WTC11 (cell line): Measurements from ENCODE around the gene CLEC3B. TPM values are rescaled to one million over a fixed set of nuclear protein-coding genes. Genes with fewer than 3 reads are reported as not detected.

Source experiments
- ATAC-seq: fragments of 200-7000 bp; cut with Tn5 transposase; 2 replicates; pipeline ENCODE4 v1.10.0; 2021; ENCODE audit warnings: mild to moderate bottlenecking, moderate library complexity
- CTCF ChIA-PET: fragments of 300-600 bp; sonication (Branson Sonifier 250); formaldehyde crosslinking; loops from one replicate; lab custom pipeline; 2021; ENCODE audit warnings: antibody characterized with exemption; lab: Charles Lee
- POLR2A ChIA-PET: fragments of 350-600 bp; sonication (Branson Sonifier 250); formaldehyde crosslinking; loops from one replicate; lab custom pipeline; 2021; ENCODE audit warnings: antibody characterized with exemption; lab: Charles Lee
- DNase-seq: peaks from one replicate; pipeline ENCODE4 v3.0.0; 2021; ENCODE audit warnings: low spot score
- H3K27ac Mint-ChIP-seq: 2 replicates; pipeline ENCODE4 v1.8.0; 2021; ENCODE audit warnings: mixed read lengths
- H3K27me3 Mint-ChIP-seq: 2 replicates; pipeline ENCODE4 v1.8.0; 2021; ENCODE audit warnings: low read depth, mild to moderate bottlenecking, moderate library complexity, mixed read lengths
- H3K36me3 Mint-ChIP-seq: 2 replicates; pipeline ENCODE4 v1.8.0; 2021; ENCODE audit warnings: mixed read lengths
- H3K4me1 Mint-ChIP-seq: 2 replicates; pipeline ENCODE4 v1.8.0; 2022; ENCODE audit warnings: mixed read lengths
- H3K4me3 Mint-ChIP-seq: 2 replicates; pipeline ENCODE4 v1.8.0; 2021; ENCODE audit warnings: mild to moderate bottlenecking, moderate library complexity, mixed read lengths
- H3K9me3 Mint-ChIP-seq: 2 replicates; pipeline ENCODE4 v1.8.0; 2021; ENCODE audit warnings: mixed read lengths
- AFF4 ChIP-seq: sonication (generic); formaldehyde crosslinking; IDR thresholded peaks from 2 replicates; pipeline ENCODE4 v1.8.1; 2023; ENCODE audit warnings: mild to moderate bottlenecking, missing genetic modification reagents, borderline replicate concordance
- CREB1 ChIP-seq: sonication (generic); formaldehyde crosslinking; IDR thresholded peaks from 2 replicates; pipeline ENCODE4 v1.8.0; 2023; ENCODE audit warnings: mild to moderate bottlenecking, missing genetic modification reagents
- ELF4 ChIP-seq: sonication (generic); formaldehyde crosslinking; IDR thresholded peaks from 2 replicates; pipeline ENCODE4 v1.8.1; 2022; ENCODE audit warnings: low read depth, mild to moderate bottlenecking, moderate library complexity, missing genetic modification reagents
- EMX1 ChIP-seq: fragments of 250-450 bp; sonication (Bioruptor Pico); IDR thresholded peaks from 2 replicates; pipeline ENCODE4 v1.8.0; 2021; ENCODE audit warnings: mild to moderate bottlenecking
- ETV6 ChIP-seq: sonication (generic); formaldehyde crosslinking; IDR thresholded peaks from 2 replicates; pipeline ENCODE4 v1.8.1; 2022; ENCODE audit warnings: mild to moderate bottlenecking, missing genetic modification reagents
- HMGA2 ChIP-seq: fragments of 250-450 bp; sonication (Bioruptor Pico); IDR thresholded peaks from 2 replicates; pipeline ENCODE4 v1.4.0; 2021; ENCODE audit warnings: mild to moderate bottlenecking, moderate library complexity
- JAZF1 ChIP-seq: fragments of 250-450 bp; sonication (Bioruptor Pico); IDR thresholded peaks from 2 replicates; pipeline ENCODE4 v1.9.0; 2021; ENCODE audit warnings: moderate library complexity, mild to moderate bottlenecking, inconsistent platforms
- KAT7 ChIP-seq: sonication (generic); formaldehyde crosslinking; IDR thresholded peaks from 2 replicates; pipeline ENCODE4 v1.8.1; 2023; ENCODE audit warnings: missing genetic modification reagents, mild to moderate bottlenecking, borderline replicate concordance
- MXD4 ChIP-seq: fragments of 250-450 bp; sonication (Bioruptor Pico); IDR thresholded peaks from 2 replicates; pipeline ENCODE4 v1.8.0; 2021; ENCODE audit warnings: mild to moderate bottlenecking, moderate library complexity, borderline replicate concordance
- NR2C2 ChIP-seq: sonication (generic); formaldehyde crosslinking; IDR thresholded peaks from 2 replicates; pipeline ENCODE4 v1.8.0; 2022; ENCODE audit warnings: mild to moderate bottlenecking, missing genetic modification reagents
- RELA ChIP-seq: sonication (generic); formaldehyde crosslinking; IDR thresholded peaks from 2 replicates; pipeline ENCODE4 v1.8.1; 2022; ENCODE audit warnings: missing genetic modification reagents, mild to moderate bottlenecking, borderline replicate concordance
- SMAD4 ChIP-seq: sonication (generic); formaldehyde crosslinking; IDR thresholded peaks from 2 replicates; pipeline ENCODE4 v1.8.0; 2022; ENCODE audit warnings: mild to moderate bottlenecking, missing genetic modification reagents
- TEAD4 ChIP-seq: sonication (generic); formaldehyde crosslinking; IDR thresholded peaks from 2 replicates; pipeline ENCODE4 v1.8.0; 2022; ENCODE audit warnings: mild to moderate bottlenecking, missing genetic modification reagents
- ZNF121 ChIP-seq: sonication (generic); formaldehyde crosslinking; IDR thresholded peaks from 2 replicates; pipeline ENCODE4 v1.8.0; 2023; ENCODE audit warnings: missing genetic modification reagents
- ZNF416 ChIP-seq: fragments of 250-450 bp; sonication (Bioruptor Pico); IDR thresholded peaks from 2 replicates; pipeline ENCODE4 v1.9.0; 2021; ENCODE audit warnings: mild to moderate bottlenecking, inconsistent platforms
- total RNA-seq: library from RNA; stranded (reverse); gene quantifications from 3 replicates; pipeline ENCODE4 v1.2.3, GENCODE V29; 2021
- TF ChIP-seq, protein P1 (sequence below): sonication (generic); formaldehyde crosslinking; IDR thresholded peaks from 2 replicates; pipeline ENCODE4 v1.8.1; 2022; ENCODE audit warnings: low read depth, missing genetic modification reagents, borderline replicate concordance
- TF ChIP-seq, protein P2 (sequence below): sonication (generic); formaldehyde crosslinking; IDR thresholded peaks from 2 replicates; pipeline ENCODE4 v1.8.1; 2023; ENCODE audit warnings: mild to moderate bottlenecking, missing genetic modification reagents
- TF ChIP-seq, protein P3 (sequence below): sonication (generic); formaldehyde crosslinking; IDR thresholded peaks from 2 replicates; pipeline ENCODE4 v1.8.1; 2022; ENCODE audit warnings: mild to moderate bottlenecking, moderate library complexity, missing genetic modification reagents
- TF ChIP-seq, protein P4 (sequence below): sonication (generic); formaldehyde crosslinking; IDR thresholded peaks from 2 replicates; pipeline ENCODE4 v1.8.0; 2022; ENCODE audit warnings: mild to moderate bottlenecking, missing genetic modification reagents

CLEC3B gene
- total RNA-seq, 1 experiment from 2014 or later, result 0.81 TPM

DNA sequence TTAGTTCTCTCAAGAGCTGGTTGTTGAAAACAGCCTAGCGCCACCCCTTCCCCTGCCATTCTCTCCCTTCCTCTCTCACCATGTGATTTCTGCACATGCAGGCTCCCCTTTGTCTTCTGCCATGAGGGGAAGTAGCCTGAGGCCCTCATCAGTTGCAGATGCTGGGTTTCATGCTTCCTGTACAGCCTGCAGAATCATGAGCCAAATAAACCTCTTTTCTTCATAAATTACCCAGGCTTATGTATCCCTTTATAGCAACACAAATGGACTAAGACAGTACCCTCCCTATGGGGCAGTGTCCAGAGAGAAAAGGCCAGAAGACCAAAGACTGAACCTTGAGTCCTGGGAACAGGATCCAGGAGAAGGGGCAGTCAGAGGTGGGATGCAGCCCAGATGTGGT, 54.7 kb downstream of the CLEC3B start:
- peaks cover 9% of the 10 kb centered on the region for H3K36me3 Mint-ChIP-seq
- DNase-seq, result no peak
- ChIA-PET CTCF (interaction anchor here (0.5 to 2.4 kb wide), 2 partner anchors 129 to 266 kb away, joined by 4 to 13 read pairs; no protein-coding TSS in a partner anchor), POLR2A (no interaction called here)
- no peak for ATAC-seq
- peaks cover 2% of the 10 kb centered on the region; the same call in 1 of the 2 replicates for H3K4me1 Mint-ChIP-seq
- no peaks in the 10 kb centered on the region for H3K27me3 Mint-ChIP-seq
- 0 out of 2 replicates have a peak, but pooled peaks cover 5% of the 10 kb centered on the region for H3K9me3 Mint-ChIP-seq
- no peak overlapping the region for H3K27ac Mint-ChIP-seq
- no peak overlapping the region for H3K4me3 Mint-ChIP-seq
- TF ChIP-seq, protein P1, sequence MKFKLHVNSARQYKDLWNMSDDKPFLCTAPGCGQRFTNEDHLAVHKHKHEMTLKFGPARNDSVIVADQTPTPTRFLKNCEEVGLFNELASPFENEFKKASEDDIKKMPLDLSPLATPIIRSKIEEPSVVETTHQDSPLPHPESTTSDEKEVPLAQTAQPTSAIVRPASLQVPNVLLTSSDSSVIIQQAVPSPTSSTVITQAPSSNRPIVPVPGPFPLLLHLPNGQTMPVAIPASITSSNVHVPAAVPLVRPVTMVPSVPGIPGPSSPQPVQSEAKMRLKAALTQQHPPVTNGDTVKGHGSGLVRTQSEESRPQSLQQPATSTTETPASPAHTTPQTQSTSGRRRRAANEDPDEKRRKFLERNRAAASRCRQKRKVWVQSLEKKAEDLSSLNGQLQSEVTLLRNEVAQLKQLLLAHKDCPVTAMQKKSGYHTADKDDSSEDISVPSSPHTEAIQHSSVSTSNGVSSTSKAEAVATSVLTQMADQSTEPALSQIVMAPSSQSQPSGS (CRISPR knock-in tag), result no peak
- no peak for TF ChIP-seq RELA (CRISPR knock-in tag)
- TF ChIP-seq JAZF1 (CRISPR knock-in tag), result no peak
- TF ChIP-seq MXD4, result no peak
- TF ChIP-seq ZNF416, result no peak
- TF ChIP-seq ZNF121, result no peak
- TF ChIP-seq CREB1 (CRISPR knock-in tag), result no peak
- TF ChIP-seq EMX1 (CRISPR knock-in tag), result no peak
- TF ChIP-seq TEAD4 (CRISPR knock-in tag), result no peak

DNA sequence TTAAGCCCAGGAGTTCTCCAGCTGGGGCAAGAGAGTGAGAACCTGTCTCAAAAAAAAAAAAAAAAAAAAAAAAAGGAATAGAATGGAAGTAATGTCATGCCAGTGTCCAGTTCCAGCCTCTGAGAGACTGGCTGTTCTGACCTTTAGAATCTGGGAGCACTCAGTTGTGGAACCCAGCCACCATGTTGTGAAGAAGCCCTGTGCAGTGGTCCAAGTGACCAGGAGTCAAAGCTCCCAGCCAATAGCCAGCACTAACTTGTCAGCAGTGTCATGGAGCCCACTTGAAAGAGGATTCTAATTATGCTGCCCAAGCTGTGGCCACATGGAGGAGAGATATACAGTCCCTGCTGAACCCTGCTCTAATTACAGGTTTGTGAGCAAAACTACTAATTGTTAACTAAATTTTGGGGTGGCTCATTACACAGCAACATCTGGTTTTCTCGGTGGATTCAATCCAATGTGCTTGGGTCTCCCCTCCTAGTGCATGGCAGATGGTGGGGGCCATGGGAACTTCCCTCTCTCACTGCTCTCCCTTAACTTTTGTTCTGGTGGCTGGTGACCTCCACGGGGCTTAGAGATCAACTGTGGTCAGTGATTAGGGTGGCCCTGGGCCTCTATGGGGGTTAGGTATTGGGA, 55.5 kb downstream of the CLEC3B start:
- no peak for DNase-seq

More for the DNA sequence above, 55.5 kb downstream of the CLEC3B start:
- POLR2A ChIA-PET, result no interaction called here
- Mint-ChIP-seq H3K27ac (no peak overlapping the region), H3K36me3 (peaks cover 9% of the 10 kb centered on the region), H3K9me3 (0 out of 2 replicates have a peak, but pooled peaks cover 4% of the 10 kb centered on the region), H3K4me1 (peaks cover 2% of the 10 kb centered on the region; the same call in 1 of the 2 replicates), H3K4me3 (no peak overlapping the region), H3K27me3 (no peaks in the 10 kb centered on the region)
- no peak for ATAC-seq
- TF ChIP-seq, protein P2, sequence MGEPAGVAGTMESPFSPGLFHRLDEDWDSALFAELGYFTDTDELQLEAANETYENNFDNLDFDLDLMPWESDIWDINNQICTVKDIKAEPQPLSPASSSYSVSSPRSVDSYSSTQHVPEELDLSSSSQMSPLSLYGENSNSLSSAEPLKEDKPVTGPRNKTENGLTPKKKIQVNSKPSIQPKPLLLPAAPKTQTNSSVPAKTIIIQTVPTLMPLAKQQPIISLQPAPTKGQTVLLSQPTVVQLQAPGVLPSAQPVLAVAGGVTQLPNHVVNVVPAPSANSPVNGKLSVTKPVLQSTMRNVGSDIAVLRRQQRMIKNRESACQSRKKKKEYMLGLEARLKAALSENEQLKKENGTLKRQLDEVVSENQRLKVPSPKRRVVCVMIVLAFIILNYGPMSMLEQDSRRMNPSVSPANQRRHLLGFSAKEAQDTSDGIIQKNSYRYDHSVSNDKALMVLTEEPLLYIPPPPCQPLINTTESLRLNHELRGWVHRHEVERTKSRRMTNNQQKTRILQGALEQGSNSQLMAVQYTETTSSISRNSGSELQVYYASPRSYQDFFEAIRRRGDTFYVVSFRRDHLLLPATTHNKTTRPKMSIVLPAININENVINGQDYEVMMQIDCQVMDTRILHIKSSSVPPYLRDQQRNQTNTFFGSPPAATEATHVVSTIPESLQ (CRISPR knock-in tag), result no peak
- TF ChIP-seq KAT7, result no peak
- TF ChIP-seq SMAD4 (CRISPR knock-in tag), result no peak
- TF ChIP-seq, protein P3, sequence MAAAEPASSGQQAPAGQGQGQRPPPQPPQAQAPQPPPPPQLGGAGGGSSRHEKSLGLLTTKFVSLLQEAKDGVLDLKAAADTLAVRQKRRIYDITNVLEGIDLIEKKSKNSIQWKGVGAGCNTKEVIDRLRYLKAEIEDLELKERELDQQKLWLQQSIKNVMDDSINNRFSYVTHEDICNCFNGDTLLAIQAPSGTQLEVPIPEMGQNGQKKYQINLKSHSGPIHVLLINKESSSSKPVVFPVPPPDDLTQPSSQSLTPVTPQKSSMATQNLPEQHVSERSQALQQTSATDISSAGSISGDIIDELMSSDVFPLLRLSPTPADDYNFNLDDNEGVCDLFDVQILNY (CRISPR knock-in tag), result no peak
- TF ChIP-seq ETV6 (CRISPR knock-in tag), result no peak
- TF ChIP-seq AFF4 (CRISPR knock-in tag), result no peak
- no peak for TF ChIP-seq ELF4 (CRISPR knock-in tag)
- TF ChIP-seq NR2C2 (CRISPR knock-in tag), result no peak
- no peak for TF ChIP-seq HMGA2 (CRISPR knock-in tag)
- TF ChIP-seq, protein P4, sequence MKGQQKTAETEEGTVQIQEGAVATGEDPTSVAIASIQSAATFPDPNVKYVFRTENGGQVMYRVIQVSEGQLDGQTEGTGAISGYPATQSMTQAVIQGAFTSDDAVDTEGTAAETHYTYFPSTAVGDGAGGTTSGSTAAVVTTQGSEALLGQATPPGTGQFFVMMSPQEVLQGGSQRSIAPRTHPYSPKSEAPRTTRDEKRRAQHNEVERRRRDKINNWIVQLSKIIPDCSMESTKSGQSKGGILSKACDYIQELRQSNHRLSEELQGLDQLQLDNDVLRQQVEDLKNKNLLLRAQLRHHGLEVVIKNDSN (CRISPR knock-in tag), result no peak
- CTCF ChIA-PET, result interaction anchor here (0.5 to 0.6 kb wide), 2 partner anchors 126 to 265 kb away, joined by 3 to 4 read pairs; no protein-coding TSS in a partner anchor
